ENCODE data around the gene LRCH1.

LRCH1 gene

GRCh38 chr13:46593398-46593797 is 40.4 kb downstream of the LRCH1 start:
- Histone ChIP-seq H3K14ac (ENCODE audit: low read length) (no peak overlapping the region), H4K8ac (ENCODE audit: low read depth, low read length) (no peak overlapping the region), H3K9me3 (replicated peaks in 1 of 2; ENCODE audit: control insufficient read depth in 2 of 2, insufficient read depth in 1 of 2, low read depth in 1 of 2, low read length in 2 of 2) (no peaks in the 10 kb centered on the region), H3K4ac (ENCODE audit: low read length) (no peak overlapping the region), H3K9ac (ENCODE audit: low read depth, low read length, poor library complexity) (no peak overlapping the region), H2AK5ac (ENCODE audit: low read depth, low read length) (no peak overlapping the region), H3K4me1 (ENCODE audit: control insufficient read depth in 2 of 2, insufficient read depth in 1 of 2, low read depth in 1 of 2, low read length in 2 of 2) (peaks cover 0 to 4% of the 10 kb centered on the region in 2 donors), H3K36me3 (replicated peaks in 1 of 2; ENCODE audit: control insufficient read depth in 2 of 2, insufficient read depth in 2 of 2, low read length in 2 of 2) (no peaks in the 10 kb centered on the region), H3K4me2 (ENCODE audit: insufficient read depth, low read length, poor library complexity, severe bottlenecking) (no peak overlapping the region), H3K23ac (ENCODE audit: low read depth, low read length, poor library complexity) (no peak overlapping the region), H2BK120ac (ENCODE audit: low read depth, low read length) (no peak overlapping the region), H3K27ac (replicated peaks; ENCODE audit: low read length) (no peak overlapping the region), H2BK15ac (ENCODE audit: low read length) (no peak overlapping the region), H3K79me1 (ENCODE audit: low read depth, low read length) (no peaks in the 10 kb centered on the region), H3K27me3 (ENCODE audit: control insufficient read depth in 3 of 3, insufficient read depth in 3 of 3, low read depth in 1 of 3, low read length in 3 of 3) (no peaks in the 10 kb centered on the region), H3K18ac (ENCODE audit: low read length) (no peak overlapping the region), H4K91ac (ENCODE audit: low read depth, low read length, poor library complexity) (no peak overlapping the region), H2BK12ac (ENCODE audit: low read length) (no peak overlapping the region), H3K4me3 (ENCODE audit: low read length in 2 of 2) (peak overlapping the region in 1 of 2 donors; percentile 4), H2BK5ac (ENCODE audit: low read length) (no peak overlapping the region), H2AFZ (ENCODE audit: low read length) (no peak overlapping the region)
- WGBS, 2 donors (ENCODE audit: extremely low coverage in 2 of 2, insufficient read length in 2 of 2, insufficient replicate concordance in 1 of 2): no CpG with 5 or more reads among the region's 11 CpGs
- DNase-seq (ENCODE audit: low spot score): no peak

- Histone ChIP-seq H2BK12ac (ENCODE audit: low read length) (no peak overlapping the region), H2AFZ (ENCODE audit: low read length) (no peak overlapping the region), H3K27me3 (ENCODE audit: control insufficient read depth in 3 of 3, insufficient read depth in 3 of 3, low read depth in 1 of 3, low read length in 3 of 3) (no peaks in the 10 kb centered on the region), H3K23ac (ENCODE audit: low read depth, low read length, poor library complexity) (no peak overlapping the region), H2BK15ac (ENCODE audit: low read length) (no peak overlapping the region), H3K4me3 (ENCODE audit: low read length in 2 of 2) (no peak overlapping the region), H3K4me1 (ENCODE audit: control insufficient read depth in 2 of 2, insufficient read depth in 1 of 2, low read depth in 1 of 2, low read length in 2 of 2) (peaks cover 0 to 4% of the 10 kb centered on the region in 2 donors), H2AK5ac (ENCODE audit: low read depth, low read length) (no peak overlapping the region), H3K4me2 (ENCODE audit: insufficient read depth, low read length, poor library complexity, severe bottlenecking) (no peak overlapping the region), H3K14ac (ENCODE audit: low read length) (no peak overlapping the region), H4K91ac (ENCODE audit: low read depth, low read length, poor library complexity) (no peak overlapping the region), H3K27ac (replicated peaks; ENCODE audit: low read length) (no peak overlapping the region), H3K79me1 (ENCODE audit: low read depth, low read length) (no peaks in the 10 kb centered on the region), H3K18ac (ENCODE audit: low read length) (no peak overlapping the region), H2BK120ac (ENCODE audit: low read depth, low read length) (no peak overlapping the region), H3K9ac (ENCODE audit: low read depth, low read length, poor library complexity) (no peak overlapping the region), H2BK5ac (ENCODE audit: low read length) (no peak overlapping the region), H3K36me3 (replicated peaks in 1 of 2; ENCODE audit: control insufficient read depth in 2 of 2, insufficient read depth in 2 of 2, low read length in 2 of 2) (no peaks in the 10 kb centered on the region), H3K4ac (ENCODE audit: low read length) (no peak overlapping the region), H3K9me3 (replicated peaks in 1 of 2; ENCODE audit: control insufficient read depth in 2 of 2, insufficient read depth in 1 of 2, low read depth in 1 of 2, low read length in 2 of 2) (peaks cover 0 to 4% of the 10 kb centered on the region in 2 donors), H4K8ac (ENCODE audit: low read depth, low read length) (no peak overlapping the region)
- no peak for DNase-seq (ENCODE audit: low spot score)
- WGBS, 2 donors (ENCODE audit: extremely low coverage in 2 of 2, insufficient read length in 2 of 2, insufficient replicate concordance in 1 of 2): no CpG with 5 or more reads among the region's 5 CpGs
These were observed 41.6 kb downstream of the LRCH1 start for GRCh38 chr13:46594374-46595078.

- peaks cover 0 to 4% of the 10 kb centered on the region in 2 donors for H3K9me3 ChIP-seq (replicated peaks in 1 of 2; ENCODE audit: control insufficient read depth in 2 of 2, insufficient read depth in 1 of 2, low read depth in 1 of 2, low read length in 2 of 2)
- no peak overlapping the region for H3K4ac ChIP-seq (ENCODE audit: low read length)
- H3K27me3 ChIP-seq (ENCODE audit: control insufficient read depth in 3 of 3, insufficient read depth in 3 of 3, low read depth in 1 of 3, low read length in 3 of 3): no peaks in the 10 kb centered on the region
- H3K36me3 ChIP-seq (replicated peaks in 1 of 2; ENCODE audit: control insufficient read depth in 2 of 2, insufficient read depth in 2 of 2, low read length in 2 of 2): no peaks in the 10 kb centered on the region
- no peak overlapping the region for H2BK120ac ChIP-seq (ENCODE audit: low read depth, low read length)
- H2BK15ac ChIP-seq (ENCODE audit: low read length): no peak overlapping the region
- no peak overlapping the region for H2BK5ac ChIP-seq (ENCODE audit: low read length)
- H3K27ac ChIP-seq (replicated peaks; ENCODE audit: low read length): no peak overlapping the region
- no peaks in the 10 kb centered on the region for H3K79me1 ChIP-seq (ENCODE audit: low read depth, low read length)
- H2AK5ac ChIP-seq (ENCODE audit: low read depth, low read length): no peak overlapping the region
- H3K9ac ChIP-seq (ENCODE audit: low read depth, low read length, poor library complexity): no peak overlapping the region
- H3K18ac ChIP-seq (ENCODE audit: low read length): no peak overlapping the region
- no peak overlapping the region for H3K4me3 ChIP-seq (ENCODE audit: low read length in 2 of 2)
- no peak overlapping the region for H2AFZ ChIP-seq (ENCODE audit: low read length)
- DNase-seq (ENCODE audit: low spot score): no peak
- no peak overlapping the region for H4K8ac ChIP-seq (ENCODE audit: low read depth, low read length)
- peaks cover 0 to 4% of the 10 kb centered on the region in 2 donors for H3K4me1 ChIP-seq (ENCODE audit: control insufficient read depth in 2 of 2, insufficient read depth in 1 of 2, low read depth in 1 of 2, low read length in 2 of 2)
- no peak overlapping the region for H4K91ac ChIP-seq (ENCODE audit: low read depth, low read length, poor library complexity)
- WGBS, 2 donors (ENCODE audit: extremely low coverage in 2 of 2, insufficient read length in 2 of 2, insufficient replicate concordance in 1 of 2): no CpG with 5 or more reads among the region's 6 CpGs
- no peak overlapping the region for H2BK12ac ChIP-seq (ENCODE audit: low read length)
- no peak overlapping the region for H3K4me2 ChIP-seq (ENCODE audit: insufficient read depth, low read length, poor library complexity, severe bottlenecking)
- H3K23ac ChIP-seq (ENCODE audit: low read depth, low read length, poor library complexity): no peak overlapping the region
- H3K14ac ChIP-seq (ENCODE audit: low read length): no peak overlapping the region
These were observed 42.3 kb downstream of the LRCH1 start for GRCh38 chr13:46595136-46595884.

GRCh38 chr13:46595885-46596275 is 42.9 kb downstream of the LRCH1 start:
- H3K4me3 ChIP-seq (ENCODE audit: low read length in 2 of 2): no peak overlapping the region
- no peak overlapping the region for H3K23ac ChIP-seq (ENCODE audit: low read depth, low read length, poor library complexity)
- H2BK12ac ChIP-seq (ENCODE audit: low read length): no peak overlapping the region
- no peak overlapping the region for H2BK120ac ChIP-seq (ENCODE audit: low read depth, low read length)
- H4K8ac ChIP-seq (ENCODE audit: low read depth, low read length): no peak overlapping the region
- H3K36me3 ChIP-seq (replicated peaks in 1 of 2; ENCODE audit: control insufficient read depth in 2 of 2, insufficient read depth in 2 of 2, low read length in 2 of 2): no peaks in the 10 kb centered on the region
- no peaks in the 10 kb centered on the region for H3K79me1 ChIP-seq (ENCODE audit: low read depth, low read length)
- no peak overlapping the region for H3K4me2 ChIP-seq (ENCODE audit: insufficient read depth, low read length, poor library complexity, severe bottlenecking)
- no peak overlapping the region for H4K91ac ChIP-seq (ENCODE audit: low read depth, low read length, poor library complexity)
- WGBS, 2 donors (ENCODE audit: extremely low coverage in 2 of 2, insufficient read length in 2 of 2, insufficient replicate concordance in 1 of 2): no CpG with 5 or more reads among the region's 1 CpG
- H3K14ac ChIP-seq (ENCODE audit: low read length): no peak overlapping the region
- peaks cover 0 to 4% of the 10 kb centered on the region in 2 donors for H3K9me3 ChIP-seq (replicated peaks in 1 of 2; ENCODE audit: control insufficient read depth in 2 of 2, insufficient read depth in 1 of 2, low read depth in 1 of 2, low read length in 2 of 2)
- H2BK15ac ChIP-seq (ENCODE audit: low read length): no peak overlapping the region
- no peaks in the 10 kb centered on the region for H3K27me3 ChIP-seq (ENCODE audit: control insufficient read depth in 3 of 3, insufficient read depth in 3 of 3, low read depth in 1 of 3, low read length in 3 of 3)
- no peak for DNase-seq (ENCODE audit: low spot score)
- H3K18ac ChIP-seq (ENCODE audit: low read length): no peak overlapping the region
- H2AFZ ChIP-seq (ENCODE audit: low read length): no peak overlapping the region
- H2AK5ac ChIP-seq (ENCODE audit: low read depth, low read length): no peak overlapping the region
- H3K9ac ChIP-seq (ENCODE audit: low read depth, low read length, poor library complexity): no peak overlapping the region
- H3K27ac ChIP-seq (replicated peaks; ENCODE audit: low read length): no peak overlapping the region
- no peak overlapping the region for H3K4ac ChIP-seq (ENCODE audit: low read length)
- H2BK5ac ChIP-seq (ENCODE audit: low read length): no peak overlapping the region
- peaks cover 0 to 4% of the 10 kb centered on the region in 2 donors for H3K4me1 ChIP-seq (ENCODE audit: control insufficient read depth in 2 of 2, insufficient read depth in 1 of 2, low read depth in 1 of 2, low read length in 2 of 2)

Measured in neuronal stem cell (in vitro differentiated cells).